Endodermal cell (in vitro differentiated cells): Measurements from ENCODE around the gene HSD17B12. TPM values are rescaled to one million over a fixed set of nuclear protein-coding genes. Genes with fewer than 3 reads are reported as not detected.

Source experiments
- DNase-seq: peaks from one replicate; pipeline ENCODE4 v3.0.0-alpha.2; 2017
- H3K27ac ChIP-seq: 2 replicates; pipeline ENCODE4 v1.5.1; 2013; ENCODE audit warnings: mild to moderate bottlenecking, low read depth, low read length, moderate library complexity
- H3K27me3 ChIP-seq: 2 replicates; pipeline ENCODE4 v1.6.1; 2013; ENCODE audit warnings: mild to moderate bottlenecking, low read length, moderate library complexity; ENCODE audit not compliant: insufficient read depth, control insufficient read depth, poor library complexity, severe bottlenecking
- H3K36me3 ChIP-seq: 2 replicates; pipeline ENCODE4 v1.7.0; 2013; ENCODE audit warnings: mild to moderate bottlenecking, low read length, moderate library complexity; ENCODE audit not compliant: control insufficient read depth, insufficient read depth
- H3K4me1 ChIP-seq: one replicate; pipeline ENCODE4 v1.7.0; 2013; ENCODE audit warnings: low read length; ENCODE audit not compliant: control insufficient read depth, insufficient read depth
- H3K4me3 ChIP-seq: 2 replicates; pipeline ENCODE4 v1.5.1; 2013; ENCODE audit warnings: mild to moderate bottlenecking, low read length, moderate library complexity
- H3K9ac ChIP-seq: 2 replicates; pipeline ENCODE4 v1.6.1; 2013; ENCODE audit warnings: mild to moderate bottlenecking, low read length, moderate library complexity; ENCODE audit not compliant: poor library complexity, severe bottlenecking; ENCODE audit errors: extremely low read depth
- H3K9me3 ChIP-seq: 2 replicates; pipeline ENCODE4 v1.6.1; 2013; ENCODE audit warnings: mild to moderate bottlenecking, low read length, moderate library complexity; ENCODE audit not compliant: control insufficient read depth
- H3K27ac Mint-ChIP-seq: 2 replicates; pipeline ENCODE4 v1.8.0; 2020; ENCODE audit warnings: mixed read lengths
- H3K27me3 Mint-ChIP-seq: 2 replicates; pipeline ENCODE4 v1.8.0; 2021; ENCODE audit warnings: mild to moderate bottlenecking, mixed read lengths; ENCODE audit not compliant: insufficient read depth
- H3K36me3 Mint-ChIP-seq: 2 replicates; pipeline ENCODE4 v1.8.0; 2020; ENCODE audit warnings: low read depth, mixed read lengths
- H3K4me1 Mint-ChIP-seq: 2 replicates; pipeline ENCODE4 v1.8.0; 2020; ENCODE audit warnings: mixed read lengths
- H3K4me3 Mint-ChIP-seq: 2 replicates; pipeline ENCODE4 v1.8.0; 2020; ENCODE audit warnings: mild to moderate bottlenecking, moderate library complexity, mixed read lengths
- H3K9me3 Mint-ChIP-seq: 2 replicates; pipeline ENCODE4 v1.8.0; 2020; ENCODE audit warnings: mild to moderate bottlenecking, mixed read lengths
- WGBS, 2 experiments: methylation state at CpG; one replicate each; pipeline versions ENCODE4 v1.1.5 to v1.1.7; 2013; ENCODE audit warnings: missing lambda C conversion rate in 2 of 2, mixed read lengths in 1 of 2; ENCODE audit not compliant: insufficient coverage in 1 of 2, insufficient read length in 1 of 2; 5-methylcytosine and 5-hydroxymethylcytosine counted together
- total RNA-seq, 2 donors: library from RNA; stranded (reverse); fragmentation: NEBNext Ultra II Directional in 1 of 2; extraction: Animal tissue kit (Norgen Biotek cat#: 25700) in 1 of 2; gene quantifications; 2 replicates in 1 of 2; 3 replicates in 1 of 2; pipeline ENCODE4 v1.2.1, GENCODE V29; 2021
- TF ChIP-seq, protein P1 (sequence below): fragments of 200-600 bp; sonication (generic); conservative IDR thresholded peaks from 2 replicates; pipeline ENCODE4 v1.5.0; 2021; ENCODE audit warnings: antibody characterized with exemption, mild to moderate bottlenecking

Gene HSD17B12
- total RNA-seq, 2 donors from 2014 or later = 109 to 138 TPM

DNA sequence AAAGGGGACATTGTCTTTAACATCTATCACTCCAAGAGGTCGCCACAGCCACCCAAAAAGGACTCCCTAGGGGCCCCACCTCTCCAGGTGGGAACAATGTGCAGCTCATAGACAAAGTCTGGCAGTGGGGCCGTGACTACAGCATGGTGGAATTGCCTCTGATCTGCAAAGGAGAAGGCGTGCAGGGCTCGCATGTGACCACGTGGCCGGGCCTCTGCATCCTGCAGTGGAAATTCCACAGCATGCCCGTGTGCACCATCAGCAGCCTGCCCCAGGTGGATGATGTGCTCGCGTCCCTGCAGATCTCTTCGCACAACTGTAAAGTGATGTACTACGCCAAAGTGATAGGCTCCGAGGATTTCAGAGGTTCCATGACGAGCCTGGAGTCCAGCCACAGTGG, 218.6 kb downstream of the HSD17B12 start:
- TF ChIP-seq, protein P1, sequence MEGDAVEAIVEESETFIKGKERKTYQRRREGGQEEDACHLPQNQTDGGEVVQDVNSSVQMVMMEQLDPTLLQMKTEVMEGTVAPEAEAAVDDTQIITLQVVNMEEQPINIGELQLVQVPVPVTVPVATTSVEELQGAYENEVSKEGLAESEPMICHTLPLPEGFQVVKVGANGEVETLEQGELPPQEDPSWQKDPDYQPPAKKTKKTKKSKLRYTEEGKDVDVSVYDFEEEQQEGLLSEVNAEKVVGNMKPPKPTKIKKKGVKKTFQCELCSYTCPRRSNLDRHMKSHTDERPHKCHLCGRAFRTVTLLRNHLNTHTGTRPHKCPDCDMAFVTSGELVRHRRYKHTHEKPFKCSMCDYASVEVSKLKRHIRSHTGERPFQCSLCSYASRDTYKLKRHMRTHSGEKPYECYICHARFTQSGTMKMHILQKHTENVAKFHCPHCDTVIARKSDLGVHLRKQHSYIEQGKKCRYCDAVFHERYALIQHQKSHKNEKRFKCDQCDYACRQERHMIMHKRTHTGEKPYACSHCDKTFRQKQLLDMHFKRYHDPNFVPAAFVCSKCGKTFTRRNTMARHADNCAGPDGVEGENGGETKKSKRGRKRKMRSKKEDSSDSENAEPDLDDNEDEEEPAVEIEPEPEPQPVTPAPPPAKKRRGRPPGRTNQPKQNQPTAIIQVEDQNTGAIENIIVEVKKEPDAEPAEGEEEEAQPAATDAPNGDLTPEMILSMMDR = no peak
- no peak for DNase-seq
- Mint-ChIP-seq H3K9me3 (no peaks in the 10 kb centered on the region), H3K36me3 (peaks cover 52% of the 10 kb centered on the region), H3K4me1 (no peaks in the 10 kb centered on the region), H3K27ac (no peak overlapping the region), H3K27me3 (no peaks in the 10 kb centered on the region), H3K4me3 (no peak overlapping the region)
- peaks cover 48% of the 10 kb centered on the region for H3K36me3 ChIP-seq
- no peak overlapping the region for H3K9ac ChIP-seq
- H3K9me3 ChIP-seq = no peaks in the 10 kb centered on the region
- 88 to 91% methylated on average over 13 of the region's 13 CpGs for WGBS, 2 experiments
- no peak overlapping the region for H3K27ac ChIP-seq
- H3K27me3 ChIP-seq = no peaks in the 10 kb centered on the region
- H3K4me1 ChIP-seq = no peaks in the 10 kb centered on the region
- H3K4me3 ChIP-seq = no peak overlapping the region

DNA sequence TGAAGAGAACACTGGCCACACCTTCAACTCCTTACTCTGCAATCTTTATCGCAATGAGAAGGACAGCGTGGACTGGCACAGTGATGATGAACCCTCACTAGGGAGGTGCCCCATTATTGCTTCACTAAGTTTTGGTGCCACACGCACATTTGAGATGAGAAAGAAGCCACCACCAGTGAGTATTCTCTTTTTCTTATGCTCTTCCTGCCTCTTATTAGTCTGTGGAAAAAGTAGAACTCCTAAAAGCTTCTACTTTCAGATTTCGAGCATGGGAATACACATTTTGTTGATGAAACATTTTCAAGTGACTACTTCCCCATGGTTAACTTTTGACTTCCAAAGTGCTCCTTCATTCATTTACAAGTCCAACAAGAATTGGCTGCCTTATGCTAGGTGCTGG, 221.0 kb downstream of the HSD17B12 start:
- Histone ChIP-seq H3K4me3 (no peak overlapping the region), H3K27me3 (no peaks in the 10 kb centered on the region), H3K27ac (no peak overlapping the region), H3K9me3 (no peaks in the 10 kb centered on the region), H3K36me3 (peaks cover 37% of the 10 kb centered on the region), H3K9ac (no peak overlapping the region), H3K4me1 (no peaks in the 10 kb centered on the region)
- peaks cover 10% of the 10 kb centered on the region for H3K4me1 Mint-ChIP-seq
- H3K4me3 Mint-ChIP-seq = no peak overlapping the region
- no peak overlapping the region for H3K27ac Mint-ChIP-seq
- TF ChIP-seq, protein P1 = no peak
- H3K36me3 Mint-ChIP-seq = peaks cover 37% of the 10 kb centered on the region
- H3K9me3 Mint-ChIP-seq = no peaks in the 10 kb centered on the region
- no peaks in the 10 kb centered on the region for H3K27me3 Mint-ChIP-seq
- 90 to 98% methylated on average over 4 of the region's 4 CpGs for WGBS, 2 experiments
- no peak for DNase-seq

DNA sequence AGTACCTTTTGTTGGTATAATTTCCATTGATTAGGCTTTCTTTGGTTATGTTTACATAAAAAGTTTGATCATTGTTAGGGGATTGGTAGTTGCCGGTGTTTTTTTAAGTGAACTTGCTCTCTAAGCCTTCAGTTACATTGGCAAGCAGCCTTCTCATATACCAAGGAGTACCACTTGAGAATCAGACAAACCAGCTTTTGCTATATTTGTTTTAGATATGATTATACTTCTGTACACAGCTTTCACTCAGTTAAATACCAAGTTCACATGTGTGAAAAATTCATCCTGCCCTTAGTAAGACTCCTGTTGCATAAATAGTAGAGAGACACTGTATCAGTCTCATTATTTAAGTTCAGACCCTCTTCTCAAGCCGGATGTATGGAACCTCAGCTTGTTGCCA, 222.5 kb downstream of the HSD17B12 start:
- Mint-ChIP-seq H3K4me1 (peaks cover 14% of the 10 kb centered on the region), H3K4me3 (no peak overlapping the region), H3K36me3 (peaks cover 26% of the 10 kb centered on the region), H3K27me3 (no peaks in the 10 kb centered on the region), H3K9me3 (no peaks in the 10 kb centered on the region), H3K27ac (no peak overlapping the region)
- no peaks in the 10 kb centered on the region for H3K4me1 ChIP-seq
- no peaks in the 10 kb centered on the region for H3K9me3 ChIP-seq
- no peak overlapping the region for H3K9ac ChIP-seq
- peaks cover 28% of the 10 kb centered on the region for H3K36me3 ChIP-seq
- DNase-seq = no peak
- TF ChIP-seq, protein P1 = no peak
- H3K27ac ChIP-seq = no peak overlapping the region
- no peaks in the 10 kb centered on the region for H3K27me3 ChIP-seq
- WGBS, 2 experiments = 78 to 100% methylated on average over 2 of the region's 2 CpGs
- no peak overlapping the region for H3K4me3 ChIP-seq
